Trophoblast cell (in vitro differentiated cells and primary cell): ENCODE data around the gene SDHA.
A peak's percentile ranks its signal among the peaks of the same experiment; 100 is the strongest.
"Not testable (repeated sequence)": the region's sequence is repeated elsewhere in the genome, so short reads cannot be mapped to it uniquely, and the experiment has no call there.

Experiments used
- DNase-seq, 2 donors: peaks; one replicate each; pipeline ENCODE4 v3.0.0-alpha.2; 2016
- H2AFZ ChIP-seq: 2 replicates; pipeline ENCODE4 v1.6.1; 2013; ENCODE audit warnings: low read length, moderate library complexity, mild to moderate bottlenecking; ENCODE audit not compliant: insufficient read depth, poor library complexity
- H2AK5ac ChIP-seq: 2 replicates; pipeline ENCODE4 v1.6.1; 2013; ENCODE audit warnings: mild to moderate bottlenecking, low read length
- H2BK120ac ChIP-seq: 2 replicates; pipeline ENCODE4 v1.6.1; 2013; ENCODE audit warnings: low read length, mild to moderate bottlenecking, moderate library complexity; ENCODE audit not compliant: insufficient read depth, poor library complexity
- H2BK12ac ChIP-seq: 2 replicates; pipeline ENCODE4 v1.6.1; 2013; ENCODE audit warnings: mild to moderate bottlenecking, low read length, moderate library complexity
- H2BK5ac ChIP-seq: 2 replicates; pipeline ENCODE4 v1.6.1; 2013; ENCODE audit warnings: low read length, low read depth, moderate library complexity, mild to moderate bottlenecking; ENCODE audit not compliant: poor library complexity
- H3K14ac ChIP-seq: 2 replicates; pipeline ENCODE4 v1.6.1; 2013; ENCODE audit warnings: mild to moderate bottlenecking, low read length
- H3K18ac ChIP-seq: 2 replicates; pipeline ENCODE4 v1.6.1; 2013; ENCODE audit warnings: mild to moderate bottlenecking, low read length
- H3K23ac ChIP-seq: 2 replicates; pipeline ENCODE4 v1.6.1; 2013; ENCODE audit warnings: low read length
- H3K27ac ChIP-seq: 2 replicates; pipeline ENCODE4 v1.5.1; 2013; ENCODE audit warnings: low read depth, mild to moderate bottlenecking, inconsistent platforms, low read length, moderate library complexity
- H3K27me3 ChIP-seq: 2 replicates; pipeline ENCODE4 v1.6.1; 2013; ENCODE audit warnings: inconsistent platforms, mild to moderate bottlenecking, low read length, moderate library complexity; ENCODE audit not compliant: insufficient read depth
- H3K36me3 ChIP-seq, 2 experiments: 1 replicate in 1 of 2; 2 replicates in 1 of 2; pipeline ENCODE4 v1.6.1; 2013; ENCODE audit warnings: low read length in 2 of 2, mild to moderate bottlenecking in 2 of 2, moderate library complexity in 1 of 2; ENCODE audit not compliant: insufficient read depth in 2 of 2, control insufficient read depth in 1 of 2
- H3K4ac ChIP-seq: 2 replicates; pipeline ENCODE4 v1.6.1; 2013; ENCODE audit warnings: low read depth, mild to moderate bottlenecking, low read length, moderate library complexity
- H3K4me1 ChIP-seq, 2 experiments: 1 replicate in 1 of 2; 2 replicates in 1 of 2; pipeline ENCODE4 v1.6.1; 2013; ENCODE audit warnings: low read length in 2 of 2, mild to moderate bottlenecking in 2 of 2, moderate library complexity in 1 of 2; ENCODE audit not compliant: insufficient read depth in 2 of 2, control insufficient read depth in 1 of 2
- H3K4me2 ChIP-seq: 2 replicates; pipeline ENCODE4 v1.6.1; 2013; ENCODE audit warnings: inconsistent platforms, mild to moderate bottlenecking, low read length, moderate library complexity
- H3K4me3 ChIP-seq: 2 replicates; pipeline ENCODE4 v1.5.1; 2013; ENCODE audit warnings: mild to moderate bottlenecking, low read depth, low read length, inconsistent platforms
- H3K79me1 ChIP-seq: one replicate; pipeline ENCODE4 v1.6.1; 2013; ENCODE audit warnings: low read length
- H3K79me2 ChIP-seq: 2 replicates; pipeline ENCODE4 v1.6.1; 2013; ENCODE audit warnings: low read length, mild to moderate bottlenecking; ENCODE audit not compliant: control insufficient read depth, insufficient read depth, poor library complexity
- H3K9ac ChIP-seq: 2 replicates; pipeline ENCODE4 v1.6.1; 2013; ENCODE audit warnings: mild to moderate bottlenecking, low read length
- H3K9me3 ChIP-seq: 2 replicates; pipeline ENCODE4 v1.6.1; 2013; ENCODE audit warnings: low read depth, mild to moderate bottlenecking, control low read depth, inconsistent platforms, low read length; ENCODE audit not compliant: insufficient read depth
- H4K12ac ChIP-seq: 2 replicates; pipeline ENCODE4 v1.6.1; 2013; ENCODE audit warnings: low read depth, mild to moderate bottlenecking, low read length, moderate library complexity
- H4K8ac ChIP-seq: 2 replicates; pipeline ENCODE4 v1.6.1; 2013; ENCODE audit warnings: low read depth, mild to moderate bottlenecking, low read length, moderate library complexity
- H4K91ac ChIP-seq: one replicate; pipeline ENCODE4 v1.6.1; 2013; ENCODE audit warnings: low read depth, mild to moderate bottlenecking, low read length, moderate library complexity
- WGBS: extraction: QIAGEN DNeasy Blood & Tissue Kit; methylation state at CpG from one replicate; pipeline ENCODE4 v1.1.7; 2013; ENCODE audit warnings: missing lambda C conversion rate; ENCODE audit not compliant: insufficient read length, insufficient coverage; ENCODE audit errors: extremely low coverage; 5-methylcytosine and 5-hydroxymethylcytosine counted together

The SDHA gene

GRCh38 chr5:264338-264737 is 46.2 kb downstream of the SDHA start:
- no CpG with 5 or more reads among the region's 10 CpGs for WGBS
- H3K23ac ChIP-seq, result no peak overlapping the region
- H3K14ac ChIP-seq, result peak overlapping the region; percentile 96

GRCh38 chr5:266311-267026 is 48.3 kb downstream of the SDHA start:
- not testable (repeated sequence) for H4K12ac ChIP-seq, H3K4me1 ChIP-seq, H2BK120ac ChIP-seq, H3K79me2 ChIP-seq, H2AFZ ChIP-seq, H3K4me2 ChIP-seq, H3K9me3 ChIP-seq, H4K91ac ChIP-seq, H3K4me3 ChIP-seq, H3K27me3 ChIP-seq, H3K18ac ChIP-seq, H4K8ac ChIP-seq, H2BK12ac ChIP-seq, H3K9ac ChIP-seq, H2AK5ac ChIP-seq, H3K14ac ChIP-seq, DNase-seq, H3K4ac ChIP-seq, H3K23ac ChIP-seq, H2BK5ac ChIP-seq, H3K27ac ChIP-seq
- WGBS, result no CpG with 5 or more reads among the region's 19 CpGs
- Histone ChIP-seq H3K36me3 (peaks cover 7 to 10% of the 10 kb centered on the region in 2 experiments), H3K79me1 (peaks cover 12% of the 10 kb centered on the region)

More at GRCh38 chr5:264338-264737, 46.2 kb downstream of the SDHA start:
- no peak overlapping the region for H3K4me3 ChIP-seq
- peak overlapping the region; percentile 30 for H2AFZ ChIP-seq
- no peaks in the 10 kb centered on the region for H3K27me3 ChIP-seq
- H2AK5ac ChIP-seq, result peak overlapping the region; percentile 51
- H2BK120ac ChIP-seq, result peak overlapping the region; percentile 65
- no peak overlapping the region for H3K9ac ChIP-seq
- H3K4me1 ChIP-seq, result peaks cover 5% of the 10 kb centered on the region in 2 experiments
- peak in 1 of 2 donors; percentile 31 for DNase-seq
- no peak overlapping the region for H3K4ac ChIP-seq
- peaks cover 3% of the 10 kb centered on the region for H3K9me3 ChIP-seq
- H3K79me2 ChIP-seq, result peaks cover 1% of the 10 kb centered on the region
- no peak overlapping the region for H4K12ac ChIP-seq
- H3K27ac ChIP-seq, result peak overlapping the region; percentile 83
- peak overlapping the region; percentile 72 for H2BK12ac ChIP-seq
- peak overlapping the region; percentile 66 for H4K8ac ChIP-seq
- peaks cover 10 to 11% of the 10 kb centered on the region in 2 experiments for H3K36me3 ChIP-seq
- peaks cover 6% of the 10 kb centered on the region for H3K79me1 ChIP-seq
- no peak overlapping the region for H3K4me2 ChIP-seq
- peak overlapping the region; percentile 90 for H2BK5ac ChIP-seq
- peak overlapping the region; percentile 95 for H4K91ac ChIP-seq
- H3K18ac ChIP-seq, result peak overlapping the region; percentile 55

GRCh38 chr5:267716-268115 is 49.6 kb downstream of the SDHA start:
- Histone ChIP-seq H2BK12ac (no peak overlapping the region), H3K4me2 (no peak overlapping the region), H3K4ac (no peak overlapping the region), H3K18ac (no peak overlapping the region), H3K9me3 (peaks cover 3% of the 10 kb centered on the region), H3K27me3 (no peaks in the 10 kb centered on the region), H4K91ac (no peak overlapping the region), H3K27ac (no peak overlapping the region), H2BK120ac (no peak overlapping the region), H3K14ac (no peak overlapping the region), H4K8ac (no peak overlapping the region), H3K36me3 (peaks cover 4 to 6% of the 10 kb centered on the region in 2 experiments), H3K4me1 (peaks cover 5% of the 10 kb centered on the region in 2 experiments), H3K9ac (no peak overlapping the region), H3K4me3 (no peak overlapping the region), H3K79me2 (peaks cover 3% of the 10 kb centered on the region), H2BK5ac (no peak overlapping the region), H2AK5ac (no peak overlapping the region), H3K79me1 (peaks cover 14% of the 10 kb centered on the region), H2AFZ (no peak overlapping the region), H3K23ac (no peak overlapping the region), H4K12ac (no peak overlapping the region)
- WGBS, result no CpG with 5 or more reads among the region's 1 CpG
- DNase-seq, result no peak

- WGBS, result no CpG with 5 or more reads among the region's 17 CpGs
- no peak overlapping the region for H4K91ac ChIP-seq
- peaks cover 8% of the 10 kb centered on the region for H3K79me1 ChIP-seq
Measured at GRCh38 chr5:270340-270739, 52.2 kb downstream of the SDHA start.

More at GRCh38 chr5:270340-270739, 52.2 kb downstream of the SDHA start:
- no peak overlapping the region for H3K14ac ChIP-seq
- no peak overlapping the region for H3K4me3 ChIP-seq
- peak overlapping the region; percentile 54 for H2BK12ac ChIP-seq
- H2AFZ ChIP-seq, result no peak overlapping the region
- H3K36me3 ChIP-seq, result peaks cover 9 to 13% of the 10 kb centered on the region in 2 experiments
- no peak overlapping the region for H3K23ac ChIP-seq
- peak overlapping the region; percentile 93 for H4K8ac ChIP-seq
- no peak overlapping the region for H3K4me2 ChIP-seq
- H3K79me2 ChIP-seq, result peaks cover 5% of the 10 kb centered on the region
- H3K9ac ChIP-seq, result no peak overlapping the region
- H3K27me3 ChIP-seq, result no peaks in the 10 kb centered on the region
- no peak overlapping the region for H3K18ac ChIP-seq
- peak overlapping the region; percentile 72 for H2AK5ac ChIP-seq
- no peaks in the 10 kb centered on the region for H3K4me1 ChIP-seq
- H3K27ac ChIP-seq, result no peak overlapping the region
- H4K12ac ChIP-seq, result peak overlapping the region; percentile 89
- H2BK5ac ChIP-seq, result no peak overlapping the region
- no peak overlapping the region for H2BK120ac ChIP-seq
- no peak for DNase-seq
- H3K9me3 ChIP-seq, result peaks cover 3% of the 10 kb centered on the region
- no peak overlapping the region for H3K4ac ChIP-seq
